ENCODE measurements around the gene TGM1.
A peak's percentile ranks its signal among the peaks of the same experiment; 100 is the strongest.

TGM1 gene

DNA sequence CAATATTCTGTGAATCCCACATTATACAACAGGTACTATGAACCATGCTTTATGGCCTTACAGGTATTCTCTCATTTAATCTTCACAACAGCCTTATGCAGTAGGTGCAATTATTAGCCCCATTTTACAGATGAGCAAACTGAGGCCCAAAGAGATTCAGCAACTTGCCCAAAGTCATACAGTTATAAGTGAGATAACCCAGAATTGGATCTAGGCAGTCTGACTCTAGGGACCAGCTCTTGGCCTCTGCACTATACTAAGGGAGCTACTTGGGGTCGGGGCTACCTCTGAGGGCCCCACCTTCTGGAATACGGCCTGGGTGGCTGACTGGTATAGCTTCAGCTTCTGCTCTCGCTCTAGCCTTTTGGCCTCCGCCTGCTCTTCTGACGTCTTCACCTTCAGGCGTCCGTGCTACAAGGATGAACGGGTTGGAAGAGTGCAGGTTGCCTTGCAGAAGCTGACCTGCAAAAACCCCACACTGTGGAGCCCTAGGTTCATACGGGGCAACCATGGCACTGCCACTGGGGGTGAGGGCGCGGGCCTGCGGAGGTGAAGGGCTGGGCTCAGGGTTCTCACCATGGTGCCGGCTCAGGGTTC, 7.7 kb upstream of the TGM1 start:
- H3K27ac ChIP-seq (ENCODE audit: low read depth, low read length): peak overlapping the region; percentile 96
- WGBS (ENCODE audit: extremely low coverage, insufficient coverage, insufficient read length): no CpG with 5 or more reads among the region's 13 CpGs
- H3K79me2 ChIP-seq (ENCODE audit: control insufficient read depth, insufficient read depth, low read length, poor library complexity): peaks cover 2% of the 10 kb centered on the region
- no peak overlapping the region for H2BK12ac ChIP-seq (ENCODE audit: low read length)
- peak overlapping the region; percentile 95 for H4K8ac ChIP-seq (ENCODE audit: low read depth, low read length)
- peaks cover 5% of the 10 kb centered on the region for H3K79me1 ChIP-seq (ENCODE audit: low read length)
- no peaks in the 10 kb centered on the region for H3K9me3 ChIP-seq (ENCODE audit: insufficient read depth, low read depth, low read length)
- H3K4ac ChIP-seq (ENCODE audit: low read depth, low read length): no peak overlapping the region
- H4K12ac ChIP-seq (ENCODE audit: low read depth, low read length): peak overlapping the region; percentile 78
- H2AFZ ChIP-seq (ENCODE audit: insufficient read depth, low read length, poor library complexity): no peak overlapping the region
- peak overlapping the region; percentile 84 for H3K18ac ChIP-seq (ENCODE audit: low read length)
- H2AK5ac ChIP-seq (ENCODE audit: low read length): no peak overlapping the region
- no peak overlapping the region for H3K23ac ChIP-seq (ENCODE audit: low read length)
- no peaks in the 10 kb centered on the region for H3K27me3 ChIP-seq (ENCODE audit: insufficient read depth, low read length)
- H3K4me3 ChIP-seq (ENCODE audit: low read depth, low read length): peak overlapping the region; percentile 81
- peak overlapping the region; percentile 94 for H3K14ac ChIP-seq (ENCODE audit: low read length)
- no peak overlapping the region for H2BK5ac ChIP-seq (ENCODE audit: low read depth, low read length, poor library complexity)
- H3K9ac ChIP-seq (ENCODE audit: low read length): no peak overlapping the region
- H3K4me1 ChIP-seq (ENCODE audit: control insufficient read depth in 1 of 2, insufficient read depth in 2 of 2, low read length in 2 of 2): peaks cover 3 to 9% of the 10 kb centered on the region in 2 experiments
- DNase-seq: no peak
- peak overlapping the region; percentile 74 for H3K4me2 ChIP-seq (ENCODE audit: low read length)
- peak overlapping the region; percentile 97 for H4K91ac ChIP-seq (ENCODE audit: low read depth, low read length)
- peaks cover 30 to 37% of the 10 kb centered on the region in 2 experiments for H3K36me3 ChIP-seq (ENCODE audit: control insufficient read depth in 1 of 2, insufficient read depth in 2 of 2, low read length in 2 of 2)
- H2BK120ac ChIP-seq (ENCODE audit: insufficient read depth, low read length, poor library complexity): no peak overlapping the region

DNA sequence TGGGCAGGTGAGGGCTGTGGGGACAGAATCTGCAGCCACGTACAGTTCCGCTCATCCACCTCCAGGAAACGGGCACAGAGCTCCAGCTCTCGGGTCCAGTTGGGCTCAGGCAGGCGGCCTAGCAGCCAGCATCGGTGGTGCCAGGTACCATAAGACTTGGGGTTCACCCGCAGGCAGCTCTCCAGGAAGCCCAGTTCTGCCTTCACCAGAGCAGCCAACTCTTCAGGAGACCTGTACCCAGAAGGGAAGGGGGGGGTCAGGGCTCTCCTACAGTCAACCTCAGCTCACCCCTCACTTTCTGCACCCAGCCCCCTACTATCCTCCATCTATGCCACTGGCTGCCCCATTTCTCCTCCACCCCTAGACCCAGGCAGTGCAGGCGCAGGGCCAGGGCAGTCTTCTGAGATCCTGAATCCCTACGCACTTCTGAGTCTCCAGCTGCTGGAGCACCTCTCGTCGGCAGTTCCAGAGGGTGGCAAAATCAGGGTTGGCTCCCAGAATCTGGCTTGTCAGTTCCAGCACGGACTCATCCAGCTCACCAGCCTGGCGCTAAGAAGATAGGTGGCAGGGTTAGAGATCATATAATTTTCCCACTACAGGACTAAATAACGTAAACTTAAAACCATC, 7.0 kb upstream of the TGM1 start:
- H3K9ac ChIP-seq (ENCODE audit: low read length): no peak overlapping the region
- H2BK5ac ChIP-seq (ENCODE audit: low read depth, low read length, poor library complexity): no peak overlapping the region
- peaks cover 6% of the 10 kb centered on the region for H3K79me1 ChIP-seq (ENCODE audit: low read length)
- no peak overlapping the region for H3K14ac ChIP-seq (ENCODE audit: low read length)
- no peak overlapping the region for H4K91ac ChIP-seq (ENCODE audit: low read depth, low read length)
- no peak overlapping the region for H3K23ac ChIP-seq (ENCODE audit: low read length)
- peak overlapping the region; percentile 31 for H2AK5ac ChIP-seq (ENCODE audit: low read length)
- no peak for DNase-seq
- H3K4me3 ChIP-seq (ENCODE audit: low read depth, low read length): no peak overlapping the region
- no peak overlapping the region for H3K27ac ChIP-seq (ENCODE audit: low read depth, low read length)
- peaks cover 30 to 40% of the 10 kb centered on the region in 2 experiments for H3K36me3 ChIP-seq (ENCODE audit: control insufficient read depth in 1 of 2, insufficient read depth in 2 of 2, low read length in 2 of 2)
- no peaks in the 10 kb centered on the region for H3K9me3 ChIP-seq (ENCODE audit: insufficient read depth, low read depth, low read length)
- no peak overlapping the region for H4K8ac ChIP-seq (ENCODE audit: low read depth, low read length)
- no peaks in the 10 kb centered on the region for H3K27me3 ChIP-seq (ENCODE audit: insufficient read depth, low read length)
- H3K18ac ChIP-seq (ENCODE audit: low read length): peak overlapping the region; percentile 35
- H3K4ac ChIP-seq (ENCODE audit: low read depth, low read length): no peak overlapping the region
- no peak overlapping the region for H3K4me2 ChIP-seq (ENCODE audit: low read length)
- H4K12ac ChIP-seq (ENCODE audit: low read depth, low read length): no peak overlapping the region
- H3K79me2 ChIP-seq (ENCODE audit: control insufficient read depth, insufficient read depth, low read length, poor library complexity): peaks cover 3% of the 10 kb centered on the region
- H2AFZ ChIP-seq (ENCODE audit: insufficient read depth, low read length, poor library complexity): no peak overlapping the region
- H2BK12ac ChIP-seq (ENCODE audit: low read length): no peak overlapping the region
- WGBS (ENCODE audit: extremely low coverage, insufficient coverage, insufficient read length): no CpG with 5 or more reads among the region's 14 CpGs
- H3K4me1 ChIP-seq (ENCODE audit: control insufficient read depth in 1 of 2, insufficient read depth in 2 of 2, low read length in 2 of 2): peaks cover 5 to 10% of the 10 kb centered on the region in 2 experiments
- no peak overlapping the region for H2BK120ac ChIP-seq (ENCODE audit: insufficient read depth, low read length, poor library complexity)

DNA sequence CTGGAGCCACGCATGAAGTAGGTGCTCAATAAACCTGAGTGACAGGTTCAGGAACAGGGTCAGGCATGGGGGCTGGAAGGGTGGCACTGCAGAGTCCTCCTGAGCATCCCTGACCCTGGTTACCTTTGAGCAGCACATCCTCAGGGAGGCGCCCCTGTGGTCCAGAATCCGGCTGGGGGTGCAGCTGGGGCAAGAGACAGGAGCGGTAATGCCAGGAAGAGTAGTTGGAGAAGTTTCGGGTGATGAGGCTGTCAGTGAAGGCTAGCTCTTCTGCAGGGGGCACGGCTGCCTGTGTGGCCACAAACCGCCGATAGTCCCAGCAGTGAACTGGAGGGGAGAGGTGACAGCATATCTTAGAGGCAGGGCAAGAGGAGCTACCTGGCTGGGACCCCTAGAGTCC, 6.4 kb upstream of the TGM1 start:
- no peak overlapping the region for H3K9ac ChIP-seq (ENCODE audit: low read length)
- peaks cover 13% of the 10 kb centered on the region for H3K79me1 ChIP-seq (ENCODE audit: low read length)
- no peaks in the 10 kb centered on the region for H3K27me3 ChIP-seq (ENCODE audit: insufficient read depth, low read length)
- H2AK5ac ChIP-seq (ENCODE audit: low read length): no peak overlapping the region
- H3K36me3 ChIP-seq (ENCODE audit: control insufficient read depth in 1 of 2, insufficient read depth in 2 of 2, low read length in 2 of 2): peaks cover 30 to 40% of the 10 kb centered on the region in 2 experiments
- H2BK5ac ChIP-seq (ENCODE audit: low read depth, low read length, poor library complexity): no peak overlapping the region
- peaks cover 4% of the 10 kb centered on the region for H3K79me2 ChIP-seq (ENCODE audit: control insufficient read depth, insufficient read depth, low read length, poor library complexity)
- H3K23ac ChIP-seq (ENCODE audit: low read length): no peak overlapping the region
- no peak overlapping the region for H4K8ac ChIP-seq (ENCODE audit: low read depth, low read length)
- peaks cover 11 to 16% of the 10 kb centered on the region in 2 experiments for H3K4me1 ChIP-seq (ENCODE audit: control insufficient read depth in 1 of 2, insufficient read depth in 2 of 2, low read length in 2 of 2)
- H2BK12ac ChIP-seq (ENCODE audit: low read length): no peak overlapping the region
- H3K4ac ChIP-seq (ENCODE audit: low read depth, low read length): no peak overlapping the region
- H3K14ac ChIP-seq (ENCODE audit: low read length): no peak overlapping the region
- DNase-seq: no peak
- H3K18ac ChIP-seq (ENCODE audit: low read length): no peak overlapping the region
- no peaks in the 10 kb centered on the region for H3K9me3 ChIP-seq (ENCODE audit: insufficient read depth, low read depth, low read length)
- no peak overlapping the region for H4K91ac ChIP-seq (ENCODE audit: low read depth, low read length)
- WGBS (ENCODE audit: extremely low coverage, insufficient coverage, insufficient read length): no CpG with 5 or more reads among the region's 8 CpGs
- H3K4me3 ChIP-seq (ENCODE audit: low read depth, low read length): no peak overlapping the region
- no peak overlapping the region for H4K12ac ChIP-seq (ENCODE audit: low read depth, low read length)
- no peak overlapping the region for H2AFZ ChIP-seq (ENCODE audit: insufficient read depth, low read length, poor library complexity)
- no peak overlapping the region for H2BK120ac ChIP-seq (ENCODE audit: insufficient read depth, low read length, poor library complexity)
- no peak overlapping the region for H3K27ac ChIP-seq (ENCODE audit: low read depth, low read length)
- no peak overlapping the region for H3K4me2 ChIP-seq (ENCODE audit: low read length)

DNA sequence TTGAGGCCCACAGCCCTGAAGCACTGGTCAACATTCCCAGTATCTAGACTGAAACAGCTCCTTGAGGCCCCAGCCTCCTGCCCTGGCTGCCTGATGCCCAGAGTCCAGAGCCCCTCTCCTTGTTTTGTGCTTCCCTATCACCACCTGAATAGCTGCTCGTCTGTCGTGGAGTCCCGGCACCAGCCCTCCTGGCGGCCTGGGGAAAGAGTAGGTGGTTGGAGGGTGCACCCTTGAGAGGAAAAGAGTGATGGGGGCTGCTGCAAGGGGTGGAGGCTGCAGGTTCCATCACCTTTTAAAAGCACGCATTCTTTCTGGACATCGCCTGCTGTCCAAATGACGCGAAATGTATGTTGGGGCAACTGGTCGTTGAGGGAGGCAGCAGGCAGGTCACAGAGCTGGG, 5.2 kb upstream of the TGM1 start:
- Histone ChIP-seq H3K79me2 (ENCODE audit: control insufficient read depth, insufficient read depth, low read length, poor library complexity) (peaks cover 5% of the 10 kb centered on the region), H3K36me3 (ENCODE audit: control insufficient read depth in 1 of 2, insufficient read depth in 2 of 2, low read length in 2 of 2) (peaks cover 30 to 40% of the 10 kb centered on the region in 2 experiments), H3K4ac (ENCODE audit: low read depth, low read length) (no peak overlapping the region), H3K27me3 (ENCODE audit: insufficient read depth, low read length) (no peaks in the 10 kb centered on the region), H2AFZ (ENCODE audit: insufficient read depth, low read length, poor library complexity) (no peak overlapping the region), H2BK12ac (ENCODE audit: low read length) (no peak overlapping the region), H3K9me3 (ENCODE audit: insufficient read depth, low read depth, low read length) (no peaks in the 10 kb centered on the region), H4K91ac (ENCODE audit: low read depth, low read length) (no peak overlapping the region), H4K8ac (ENCODE audit: low read depth, low read length) (no peak overlapping the region), H3K4me1 (ENCODE audit: control insufficient read depth in 1 of 2, insufficient read depth in 2 of 2, low read length in 2 of 2) (peaks cover 21 to 23% of the 10 kb centered on the region in 2 experiments), H3K4me2 (ENCODE audit: low read length) (no peak overlapping the region), H3K9ac (ENCODE audit: low read length) (no peak overlapping the region), H3K79me1 (ENCODE audit: low read length) (peaks cover 23% of the 10 kb centered on the region), H3K4me3 (ENCODE audit: low read depth, low read length) (no peak overlapping the region), H3K27ac (ENCODE audit: low read depth, low read length) (no peak overlapping the region), H2BK5ac (ENCODE audit: low read depth, low read length, poor library complexity) (no peak overlapping the region), H3K18ac (ENCODE audit: low read length) (no peak overlapping the region), H4K12ac (ENCODE audit: low read depth, low read length) (no peak overlapping the region), H2BK120ac (ENCODE audit: insufficient read depth, low read length, poor library complexity) (no peak overlapping the region), H3K23ac (ENCODE audit: low read length) (no peak overlapping the region), H2AK5ac (ENCODE audit: low read length) (no peak overlapping the region), H3K14ac (ENCODE audit: low read length) (no peak overlapping the region)
- WGBS (ENCODE audit: extremely low coverage, insufficient coverage, insufficient read length): no CpG with 5 or more reads among the region's 9 CpGs
- DNase-seq: no peak

All from trophoblast cell (in vitro differentiated cells and primary cell).